Peyer's patch (tissue), 4 donors: ENCODE measurements around the gene TMEM108. TPM values are rescaled to one million over a fixed set of nuclear protein-coding genes. Genes with fewer than 3 reads are reported as not detected.
A peak's percentile ranks its signal among the peaks of the same experiment; 100 is the strongest.

ENCODE experiments used
- DNase-seq, 3 donors: peaks; one replicate each; pipeline ENCODE4 v3.0.0-alpha.2; 2017 to 2019
- H3K27ac ChIP-seq, 4 donors: fragments of 200-600 bp; sonication (generic); one replicate each; pipeline ENCODE4 v1.5.1; 2016 to 2019
- H3K27me3 ChIP-seq, 2 donors: fragments of 200-600 bp; sonication (generic); one replicate each; pipeline ENCODE4 v1.5.1; 2019
- H3K36me3 ChIP-seq, 3 donors: fragments of 200-600 bp; sonication (generic); one replicate each; pipeline ENCODE4 v1.5.1; 2016 to 2019
- H3K4me1 ChIP-seq, 4 donors: fragments of 200-600 bp; sonication (generic); one replicate each; pipeline ENCODE4 v1.5.1; 2016 to 2019
- H3K4me3 ChIP-seq, 4 donors: fragments of 200-600 bp; sonication (generic); 1 replicate in 3 of 4; 2 replicates in 1 of 4; pipeline ENCODE4 v1.5.1; 2016 to 2019; ENCODE audit warnings: mild to moderate bottlenecking in 1 of 4
- H3K9me3 ChIP-seq, 4 donors: fragments of 200-600 bp; sonication (generic); one replicate each; pipeline ENCODE4 v1.5.1; 2016 to 2019; ENCODE audit warnings: mild to moderate bottlenecking in 1 of 4
- POLR2A ChIP-seq, 2 donors: fragments of 450-650 bp; IDR thresholded peaks; one replicate each; pipeline ENCODE4 v1.5.1; 2017; ENCODE audit warnings: antibody characterized with exemption in 2 of 2, mild to moderate bottlenecking in 2 of 2, moderate library complexity in 2 of 2
- total RNA-seq, 4 donors: library from RNA; depleted of rRNA; stranded (reverse); fragments of >200 nt; gene quantifications; one replicate each; pipeline ENCODE4 v1.1.0, GENCODE V29; 2016
- TF ChIP-seq, protein P1 (sequence below), 6 experiments: fragments of 450-650 bp in 4 of 6; fragments of 200-600 bp in 2 of 6; sonication (generic) in 1 of 6; IDR thresholded peaks; one replicate each; pipeline ENCODE4 v1.5.1; 2017 to 2019; ENCODE audit warnings: antibody characterized with exemption in 6 of 6, mild to moderate bottlenecking in 3 of 6, moderate library complexity in 1 of 6

TMEM108 gene
- total RNA-seq, 4 donors from 2014 or later, result 1.4 to 1.7 TPM; not detected in 2

GRCh38 chr3:133428552-133428951 is 390.4 kb downstream of the TMEM108 start:
- no peak overlapping the region for H3K27ac ChIP-seq
- H3K36me3 ChIP-seq, result no peaks in the 10 kb centered on the region
- H3K9me3 ChIP-seq, result no peaks in the 10 kb centered on the region
- H3K4me3 ChIP-seq, result no peak overlapping the region
- no peaks in the 10 kb centered on the region for H3K27me3 ChIP-seq
- no peak for DNase-seq
- H3K4me1 ChIP-seq, result peaks cover 0 to 3% (median 0%) of the 10 kb centered on the region in 4 donors
- TF ChIP-seq, protein P1, sequence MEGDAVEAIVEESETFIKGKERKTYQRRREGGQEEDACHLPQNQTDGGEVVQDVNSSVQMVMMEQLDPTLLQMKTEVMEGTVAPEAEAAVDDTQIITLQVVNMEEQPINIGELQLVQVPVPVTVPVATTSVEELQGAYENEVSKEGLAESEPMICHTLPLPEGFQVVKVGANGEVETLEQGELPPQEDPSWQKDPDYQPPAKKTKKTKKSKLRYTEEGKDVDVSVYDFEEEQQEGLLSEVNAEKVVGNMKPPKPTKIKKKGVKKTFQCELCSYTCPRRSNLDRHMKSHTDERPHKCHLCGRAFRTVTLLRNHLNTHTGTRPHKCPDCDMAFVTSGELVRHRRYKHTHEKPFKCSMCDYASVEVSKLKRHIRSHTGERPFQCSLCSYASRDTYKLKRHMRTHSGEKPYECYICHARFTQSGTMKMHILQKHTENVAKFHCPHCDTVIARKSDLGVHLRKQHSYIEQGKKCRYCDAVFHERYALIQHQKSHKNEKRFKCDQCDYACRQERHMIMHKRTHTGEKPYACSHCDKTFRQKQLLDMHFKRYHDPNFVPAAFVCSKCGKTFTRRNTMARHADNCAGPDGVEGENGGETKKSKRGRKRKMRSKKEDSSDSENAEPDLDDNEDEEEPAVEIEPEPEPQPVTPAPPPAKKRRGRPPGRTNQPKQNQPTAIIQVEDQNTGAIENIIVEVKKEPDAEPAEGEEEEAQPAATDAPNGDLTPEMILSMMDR (IDR thresholded peaks at IDR 0.05), result no peak
- no peak for TF ChIP-seq POLR2A (IDR thresholded peaks at IDR 0.05)

DNA sequence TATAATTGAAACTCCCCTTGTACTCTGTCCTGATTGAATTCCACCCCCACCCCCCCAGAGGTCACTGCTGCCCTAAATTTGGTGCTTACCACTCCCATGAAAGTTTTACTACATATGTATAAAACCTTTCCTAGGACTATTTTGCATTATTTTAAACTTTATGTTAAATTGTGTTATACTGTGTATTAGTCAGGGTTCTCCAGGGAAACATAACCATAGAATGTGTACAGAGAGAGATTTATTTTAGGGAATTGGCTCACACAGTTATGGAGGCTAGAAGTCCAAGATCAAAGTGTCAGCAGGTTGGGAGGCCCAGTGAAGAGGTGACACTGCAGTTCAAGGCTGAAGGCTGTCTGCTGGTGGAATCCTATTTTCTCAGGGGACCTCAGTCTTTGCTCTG is 390.9 kb downstream of the TMEM108 start:
- no peak for DNase-seq
- TF ChIP-seq, protein P1 (IDR thresholded peaks at IDR 0.05), result no peak
- no peak for TF ChIP-seq POLR2A (IDR thresholded peaks at IDR 0.05)
- Histone ChIP-seq H3K4me1 (no peaks in the 10 kb centered on the region), H3K27ac (no peak overlapping the region), H3K4me3 (no peak overlapping the region), H3K27me3 (no peaks in the 10 kb centered on the region), H3K9me3 (no peaks in the 10 kb centered on the region), H3K36me3 (no peaks in the 10 kb centered on the region)

- no peaks in the 10 kb centered on the region for H3K36me3 ChIP-seq
- H3K27me3 ChIP-seq, result no peaks in the 10 kb centered on the region
- DNase-seq, result no peak
- H3K4me1 ChIP-seq, result peaks cover 0 to 4% (median 0%) of the 10 kb centered on the region in 4 donors
- no peaks in the 10 kb centered on the region for H3K9me3 ChIP-seq
- no peak for TF ChIP-seq POLR2A (IDR thresholded peaks at IDR 0.05)
- TF ChIP-seq, protein P1 (IDR thresholded peaks at IDR 0.05), result no peak
- H3K27ac ChIP-seq, result no peak overlapping the region
- H3K4me3 ChIP-seq, result no peak overlapping the region
Measured at GRCh38 chr3:133439563-133439962, 401.4 kb downstream of the TMEM108 start.

- no peak overlapping the region for H3K4me3 ChIP-seq
- DNase-seq, result no peak
- no peaks in the 10 kb centered on the region for H3K9me3 ChIP-seq
- no peak overlapping the region for H3K27ac ChIP-seq
- no peaks in the 10 kb centered on the region for H3K27me3 ChIP-seq
- no peak for TF ChIP-seq POLR2A (IDR thresholded peaks at IDR 0.05)
- TF ChIP-seq, protein P1 (IDR thresholded peaks at IDR 0.05), result no peak
- peaks cover 0 to 4% (median 0%) of the 10 kb centered on the region in 4 donors for H3K4me1 ChIP-seq
- no peaks in the 10 kb centered on the region for H3K36me3 ChIP-seq
Measured at GRCh38 chr3:133440652-133441051, 402.5 kb downstream of the TMEM108 start.

DNA sequence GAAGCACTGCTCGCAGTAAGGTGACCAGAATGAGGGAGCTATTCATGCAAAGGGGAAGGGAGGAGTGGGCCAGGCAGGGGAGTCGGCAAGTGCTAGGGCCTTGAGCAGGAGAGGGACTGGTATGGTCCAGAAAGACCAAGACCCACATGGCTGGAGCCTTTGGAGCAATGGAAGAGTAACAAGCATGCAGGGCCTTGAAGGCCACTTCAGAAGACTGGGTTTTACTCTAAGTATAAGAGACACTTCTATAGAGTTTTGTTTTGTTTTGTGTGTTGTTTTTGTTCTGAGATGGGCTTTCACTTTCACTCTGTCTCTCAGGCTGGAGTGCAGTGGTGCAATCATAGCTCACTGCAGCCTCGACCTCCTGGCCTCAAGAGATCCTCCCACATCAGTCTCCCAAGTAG is 403.7 kb downstream of the TMEM108 start:
- Histone ChIP-seq H3K27me3 (no peaks in the 10 kb centered on the region), H3K27ac (peak overlapping the region in 2 of 4 donors; percentile 18 to 72), H3K9me3 (no peaks in the 10 kb centered on the region), H3K4me1 (peaks cover 0 to 4% (median 0%) of the 10 kb centered on the region in 4 donors), H3K36me3 (no peaks in the 10 kb centered on the region), H3K4me3 (peak overlapping the region in 2 of 4 donors; percentile 2 to 7)
- DNase-seq, result peak in 1 of 3 donors; percentile 39
- no peak for TF ChIP-seq POLR2A (IDR thresholded peaks at IDR 0.05)
- TF ChIP-seq, protein P1 (IDR thresholded peaks at IDR 0.05), result no peak

- no peaks in the 10 kb centered on the region for H3K9me3 ChIP-seq
- DNase-seq, result no peak
- H3K36me3 ChIP-seq, result no peaks in the 10 kb centered on the region
- H3K27me3 ChIP-seq, result no peaks in the 10 kb centered on the region
- H3K4me3 ChIP-seq, result peak overlapping the region in 1 of 4 donors; percentile 7
- TF ChIP-seq POLR2A (IDR thresholded peaks at IDR 0.05), result no peak
- TF ChIP-seq, protein P1 (IDR thresholded peaks at IDR 0.05), result no peak
- H3K27ac ChIP-seq, result peak overlapping the region in 1 of 4 donors; percentile 72
- peaks cover 0 to 4% (median 0%) of the 10 kb centered on the region in 4 donors for H3K4me1 ChIP-seq
Measured at GRCh38 chr3:133442518-133442917, 404.3 kb downstream of the TMEM108 start.
